ENCODE measurements around the gene COL18A1.

GRCh38 chr21:45435405-45435981 is 30.5 kb downstream of the COL18A1 start:
- TF ChIP-seq CTCF (IDR thresholded peaks at IDR 0.05) = no peak
- TF ChIP-seq EP300 (IDR thresholded peaks at IDR 0.05) = no peak
